H9 (cell line): Measurements from ENCODE around the gene SIPA1L3. TPM values are rescaled to one million over a fixed set of nuclear protein-coding genes. Genes with fewer than 3 reads are reported as not detected.

ENCODE experiments used
- DNase-seq: peaks from one replicate; pipeline ENCODE4 v3.0.0-alpha.2; 2017
- H2AFZ ChIP-seq: one replicate; pipeline ENCODE4 v1.6.1; 2013; ENCODE audit warnings: mild to moderate bottlenecking, low read length, control low read depth, moderate library complexity
- H2AK5ac ChIP-seq: 2 replicates; pipeline ENCODE4 v1.6.1; 2013; ENCODE audit warnings: low read length, control low read depth, mixed read lengths; ENCODE audit not compliant: insufficient read length
- H2BK120ac ChIP-seq: one replicate; pipeline ENCODE4 v1.6.1; 2013; ENCODE audit warnings: low read depth, mild to moderate bottlenecking, low read length, control low read depth, inconsistent platforms; ENCODE audit not compliant: poor library complexity, severe bottlenecking
- H2BK12ac ChIP-seq: 2 replicates; pipeline ENCODE4 v1.6.1; 2013; ENCODE audit warnings: low read length, control low read depth, mixed read lengths, low read depth; ENCODE audit not compliant: insufficient read length
- H2BK15ac ChIP-seq: 2 replicates; pipeline ENCODE4 v1.6.1; 2013; ENCODE audit warnings: low read depth, low read length, control low read depth
- H2BK20ac ChIP-seq: one replicate; pipeline ENCODE4 v1.6.1; 2013; ENCODE audit warnings: low read depth, mild to moderate bottlenecking, low read length, control low read depth, inconsistent platforms; ENCODE audit not compliant: poor library complexity, severe bottlenecking
- H2BK5ac ChIP-seq: 2 replicates; pipeline ENCODE4 v1.6.1; 2013; ENCODE audit warnings: low read length, control low read depth, mixed read lengths; ENCODE audit not compliant: insufficient read length
- H3K14ac ChIP-seq: 2 replicates; pipeline ENCODE4 v1.6.1; 2013; ENCODE audit warnings: low read length, control low read depth; ENCODE audit not compliant: insufficient read depth
- H3K18ac ChIP-seq: 2 replicates; pipeline ENCODE4 v1.6.1; 2013; ENCODE audit warnings: low read depth, mild to moderate bottlenecking, mixed read lengths, low read length, control low read depth; ENCODE audit not compliant: insufficient read length
- H3K23ac ChIP-seq: 2 replicates; pipeline ENCODE4 v1.6.1; 2013; ENCODE audit warnings: low read length, control low read depth, mixed read lengths, low read depth; ENCODE audit not compliant: insufficient read length
- H3K23me2 ChIP-seq: 2 replicates; pipeline ENCODE4 v1.6.1; 2013; ENCODE audit warnings: low read depth, mild to moderate bottlenecking, mixed read lengths, low read length, control low read depth; ENCODE audit not compliant: insufficient read length, poor library complexity, severe bottlenecking
- H3K27ac ChIP-seq: 2 replicates; pipeline ENCODE4 v1.5.1; 2013; ENCODE audit warnings: low read length, control low read depth, mixed read lengths, low read depth; ENCODE audit not compliant: insufficient read length
- H3K27me3 ChIP-seq: 2 replicates; pipeline ENCODE4 v1.6.1; 2013; ENCODE audit warnings: low read length, control low read depth, inconsistent platforms; ENCODE audit not compliant: insufficient read depth
- H3K4ac ChIP-seq: 2 replicates; pipeline ENCODE4 v1.6.1; 2013; ENCODE audit warnings: low read depth, mild to moderate bottlenecking, control low read depth, inconsistent platforms, low read length, moderate library complexity
- H3K4me1 ChIP-seq: 2 replicates; pipeline ENCODE4 v1.6.1; 2013; ENCODE audit warnings: low read length, control low read depth, inconsistent platforms; ENCODE audit not compliant: insufficient read depth
- H3K4me2 ChIP-seq: 2 replicates; pipeline ENCODE4 v1.6.1; 2013; ENCODE audit warnings: low read length, control low read depth, mixed read lengths; ENCODE audit not compliant: insufficient read length, insufficient read depth
- H3K56ac ChIP-seq: 2 replicates; pipeline ENCODE4 v1.6.1; 2013; ENCODE audit warnings: low read depth, mild to moderate bottlenecking, mixed read lengths, low read length, control low read depth; ENCODE audit not compliant: insufficient read length
- H3K79me1 ChIP-seq: 2 replicates; pipeline ENCODE4 v1.6.1; 2013; ENCODE audit warnings: low read depth, mild to moderate bottlenecking, moderate library complexity, low read length, control low read depth, inconsistent platforms; ENCODE audit not compliant: insufficient read depth, poor library complexity, severe bottlenecking
- H3K79me2 ChIP-seq: 2 replicates; pipeline ENCODE4 v1.6.1; 2013; ENCODE audit warnings: low read length, control low read depth, inconsistent platforms; ENCODE audit not compliant: insufficient read depth
- H3K9ac ChIP-seq: 2 replicates; pipeline ENCODE4 v1.6.1; 2013; ENCODE audit warnings: low read length, control low read depth, mixed read lengths; ENCODE audit not compliant: insufficient read length; ENCODE audit errors: extremely low read depth
- H3K9me3 ChIP-seq: one replicate; pipeline ENCODE4 v1.6.1; 2013; ENCODE audit warnings: low read depth, low read length, inconsistent platforms; ENCODE audit not compliant: control insufficient read depth
- H3T11ph ChIP-seq: one replicate; pipeline ENCODE4 v1.6.1; 2013; ENCODE audit warnings: mild to moderate bottlenecking, low read length, control low read depth, inconsistent platforms
- H4K20me1 ChIP-seq: one replicate; pipeline ENCODE4 v1.6.1; 2013; ENCODE audit not compliant: control insufficient read depth, insufficient read length, insufficient read depth
- H4K5ac ChIP-seq: 2 replicates; pipeline ENCODE4 v1.6.1; 2013; ENCODE audit warnings: low read depth, mild to moderate bottlenecking, mixed read lengths, low read length, control low read depth; ENCODE audit not compliant: insufficient read length
- H4K8ac ChIP-seq: replicated peaks from 2 replicates; pipeline ENCODE4 v1.6.1; 2013; ENCODE audit warnings: low read length, control low read depth, mixed read lengths, low read depth; ENCODE audit not compliant: insufficient read length
- H4K91ac ChIP-seq: 2 replicates; pipeline ENCODE4 v1.6.1; 2013; ENCODE audit warnings: low read depth, mild to moderate bottlenecking, moderate library complexity, mixed read lengths, low read length, control low read depth; ENCODE audit not compliant: insufficient read length
- H3K27ac Mint-ChIP-seq, 3 experiments: 2 replicates in 2 of 3; 3 replicates in 1 of 3; pipeline ENCODE4 v1.8.0; 2020 to 2021; ENCODE audit warnings: mixed read lengths in 3 of 3, mild to moderate bottlenecking in 1 of 3, moderate library complexity in 1 of 3
- H3K27me3 Mint-ChIP-seq: 2 replicates; pipeline ENCODE4 v1.8.0; 2021; ENCODE audit warnings: low read depth, mild to moderate bottlenecking, moderate library complexity, mixed read lengths
- H3K36me3 Mint-ChIP-seq, 3 experiments: 2 replicates in 2 of 3; 3 replicates in 1 of 3; pipeline ENCODE4 v1.8.0; 2020 to 2021; ENCODE audit warnings: low read depth in 3 of 3, mixed read lengths in 3 of 3; ENCODE audit not compliant: insufficient read depth in 1 of 3
- H3K4me1 Mint-ChIP-seq, 2 experiments: 2 replicates each; pipeline ENCODE4 v1.8.0; 2020; ENCODE audit warnings: mixed read lengths in 2 of 2
- H3K4me3 Mint-ChIP-seq, 2 experiments: 2 replicates in 1 of 2; 3 replicates in 1 of 2; pipeline ENCODE4 v1.8.0; 2020 to 2021; ENCODE audit warnings: mild to moderate bottlenecking in 2 of 2, mixed read lengths in 2 of 2, moderate library complexity in 1 of 2
- H3K9me3 Mint-ChIP-seq, 2 experiments: 2 replicates in 1 of 2; 3 replicates in 1 of 2; pipeline ENCODE4 v1.8.0; 2020; ENCODE audit warnings: mild to moderate bottlenecking in 2 of 2, mixed read lengths in 2 of 2, moderate library complexity in 1 of 2
- WGBS: extraction: QIAGEN DNeasy Blood & Tissue Kit; methylation state at CpG from one replicate; pipeline ENCODE4 v1.1.7; 2013; ENCODE audit warnings: missing lambda C conversion rate, low lambda C conversion rate, mixed read lengths; ENCODE audit not compliant: insufficient read length; ENCODE audit errors: extremely low coverage; 5-methylcytosine and 5-hydroxymethylcytosine counted together
- total RNA-seq: library from RNA; stranded (reverse); gene quantifications from 2 replicates; pipeline ENCODE4 v1.2.1, GENCODE V29; 2021
- TF ChIP-seq, protein P1 (sequence below): fragments of 200-600 bp; sonication (generic); conservative IDR thresholded peaks from 3 replicates; pipeline ENCODE4 v1.8.0; 2021; ENCODE audit warnings: antibody characterized with exemption, mild to moderate bottlenecking

SIPA1L3 gene
- total RNA-seq, 1 experiment from 2014 or later = 40.1 TPM

DNA sequence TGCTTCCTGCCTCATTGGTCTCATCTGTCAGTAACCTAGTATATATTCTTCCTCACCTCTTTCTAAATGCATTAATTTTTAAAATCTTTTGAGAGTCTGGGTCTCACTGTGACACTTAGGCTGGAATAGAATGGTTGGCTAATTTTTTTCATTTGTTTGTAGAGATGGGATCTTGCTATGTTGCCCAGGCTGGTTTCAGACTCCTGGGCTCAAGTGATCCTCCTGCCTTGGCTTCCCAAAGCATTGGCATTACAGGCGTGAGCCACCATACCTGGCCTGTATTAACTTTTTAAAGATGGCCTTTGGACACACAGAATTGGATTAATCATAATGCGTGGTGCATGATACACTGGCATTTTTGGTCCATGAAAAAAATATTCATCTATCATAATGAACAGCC is 29.9 kb downstream of the SIPA1L3 start:
- Histone ChIP-seq H3K23ac (no peak overlapping the region), H3K27me3 (no peaks in the 10 kb centered on the region), H2BK15ac (no peak overlapping the region), H3K9ac (no peak overlapping the region), H3K27ac (no peak overlapping the region), H2BK120ac (no peak overlapping the region), H3K14ac (no peak overlapping the region), H3T11ph (no peak overlapping the region), H3K4ac (no peak overlapping the region), H3K4me1 (peaks cover 3% of the 10 kb centered on the region), H2AFZ (no peak overlapping the region), H3K4me2 (no peak overlapping the region), H4K5ac (no peak overlapping the region), H2BK12ac (no peak overlapping the region), H3K79me1 (peaks cover 12% of the 10 kb centered on the region), H3K9me3 (peaks cover 6% of the 10 kb centered on the region), H3K23me2 (peaks cover 5% of the 10 kb centered on the region), H2AK5ac (no peak overlapping the region), H2BK20ac (no peak overlapping the region), H3K18ac (no peak overlapping the region), H2BK5ac (no peak overlapping the region), H3K79me2 (peaks cover 6% of the 10 kb centered on the region; the same call in 1 of the 2 replicates), H4K20me1 (no peaks in the 10 kb centered on the region), H4K8ac (no peak overlapping the region), H4K91ac (no peak overlapping the region), H3K56ac (no peak overlapping the region)
- Mint-ChIP-seq H3K4me1 (peaks cover 22 to 35% of the 10 kb centered on the region in 2 experiments), H3K4me3 (no peak overlapping the region), H3K9me3 (peaks cover 25 to 26% of the 10 kb centered on the region in 2 experiments), H3K36me3 (peaks cover 33 to 43% (median 38%) of the 10 kb centered on the region in 3 experiments), H3K27me3 (no peaks in the 10 kb centered on the region), H3K27ac (no peak overlapping the region)
- DNase-seq = no peak
- no CpG with 5 or more reads among the region's 2 CpGs for WGBS
- TF ChIP-seq, protein P1, sequence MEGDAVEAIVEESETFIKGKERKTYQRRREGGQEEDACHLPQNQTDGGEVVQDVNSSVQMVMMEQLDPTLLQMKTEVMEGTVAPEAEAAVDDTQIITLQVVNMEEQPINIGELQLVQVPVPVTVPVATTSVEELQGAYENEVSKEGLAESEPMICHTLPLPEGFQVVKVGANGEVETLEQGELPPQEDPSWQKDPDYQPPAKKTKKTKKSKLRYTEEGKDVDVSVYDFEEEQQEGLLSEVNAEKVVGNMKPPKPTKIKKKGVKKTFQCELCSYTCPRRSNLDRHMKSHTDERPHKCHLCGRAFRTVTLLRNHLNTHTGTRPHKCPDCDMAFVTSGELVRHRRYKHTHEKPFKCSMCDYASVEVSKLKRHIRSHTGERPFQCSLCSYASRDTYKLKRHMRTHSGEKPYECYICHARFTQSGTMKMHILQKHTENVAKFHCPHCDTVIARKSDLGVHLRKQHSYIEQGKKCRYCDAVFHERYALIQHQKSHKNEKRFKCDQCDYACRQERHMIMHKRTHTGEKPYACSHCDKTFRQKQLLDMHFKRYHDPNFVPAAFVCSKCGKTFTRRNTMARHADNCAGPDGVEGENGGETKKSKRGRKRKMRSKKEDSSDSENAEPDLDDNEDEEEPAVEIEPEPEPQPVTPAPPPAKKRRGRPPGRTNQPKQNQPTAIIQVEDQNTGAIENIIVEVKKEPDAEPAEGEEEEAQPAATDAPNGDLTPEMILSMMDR = no peak
